Measurements from ENCODE around the gene RAPGEF4. TPM values are rescaled to one million over a fixed set of nuclear protein-coding genes. Genes with fewer than 3 reads are reported as not detected.

Gene RAPGEF4
- polyA plus RNA-seq, 2 donors: 1.7 to 3.1 TPM

GRCh38 chr2:173059971-173060461, 324.4 kb downstream of the RAPGEF4 start:
- 28 to 46% methylated on average over 5 of the region's 5 CpGs for WGBS, 2 donors

GRCh38 chr2:173062801-173063200, 327.2 kb downstream of the RAPGEF4 start:
- H3K4me1 ChIP-seq (ENCODE audit: control insufficient read depth in 2 of 2, insufficient read depth in 2 of 2, low read length in 1 of 2): no peaks in the 10 kb centered on the region
- H3K27ac ChIP-seq (ENCODE audit: low read depth in 2 of 2, low read length in 1 of 2): no peak overlapping the region
- WGBS, 2 donors: 65 to 69% methylated on average over 4 of the region's 4 CpGs
- H3K9me3 ChIP-seq (ENCODE audit: control insufficient read depth in 2 of 2, insufficient read depth in 1 of 2, low read depth in 1 of 2, low read length in 1 of 2): no peaks in the 10 kb centered on the region
- H3K36me3 ChIP-seq (ENCODE audit: control insufficient read depth in 2 of 2, insufficient read depth in 2 of 2, low read length in 1 of 2): no peaks in the 10 kb centered on the region
- H3K27me3 ChIP-seq (ENCODE audit: control insufficient read depth in 1 of 2, insufficient read depth in 2 of 2, low read length in 2 of 2): no peaks in the 10 kb centered on the region
- H3K4me3 ChIP-seq (ENCODE audit: low read depth in 1 of 2, low read length in 2 of 2): no peak overlapping the region

More at GRCh38 chr2:173059971-173060461, 324.4 kb downstream of the RAPGEF4 start:
- H3K36me3 ChIP-seq (ENCODE audit: control insufficient read depth in 2 of 2, insufficient read depth in 2 of 2, low read length in 1 of 2): no peaks in the 10 kb centered on the region
- no peaks in the 10 kb centered on the region for H3K4me1 ChIP-seq (ENCODE audit: control insufficient read depth in 2 of 2, insufficient read depth in 2 of 2, low read length in 1 of 2)
- H3K4me3 ChIP-seq (ENCODE audit: low read depth in 1 of 2, low read length in 2 of 2): no peak overlapping the region
- H3K9me3 ChIP-seq (ENCODE audit: control insufficient read depth in 2 of 2, insufficient read depth in 1 of 2, low read depth in 1 of 2, low read length in 1 of 2): no peaks in the 10 kb centered on the region
- H3K27me3 ChIP-seq (ENCODE audit: control insufficient read depth in 1 of 2, insufficient read depth in 2 of 2, low read length in 2 of 2): peaks cover 0 to 5% of the 10 kb centered on the region in 2 donors
- no peak overlapping the region for H3K27ac ChIP-seq (ENCODE audit: low read depth in 2 of 2, low read length in 1 of 2)

GRCh38 chr2:173064151-173064805, 328.6 kb downstream of the RAPGEF4 start:
- WGBS, 2 donors: 51 to 58% methylated on average over 4 of the region's 4 CpGs
- Histone ChIP-seq H3K27ac (ENCODE audit: low read depth in 2 of 2, low read length in 1 of 2) (no peak overlapping the region), H3K4me1 (ENCODE audit: control insufficient read depth in 2 of 2, insufficient read depth in 2 of 2, low read length in 1 of 2) (no peaks in the 10 kb centered on the region), H3K9me3 (ENCODE audit: control insufficient read depth in 2 of 2, insufficient read depth in 1 of 2, low read depth in 1 of 2, low read length in 1 of 2) (no peaks in the 10 kb centered on the region), H3K36me3 (ENCODE audit: control insufficient read depth in 2 of 2, insufficient read depth in 2 of 2, low read length in 1 of 2) (no peaks in the 10 kb centered on the region), H3K4me3 (ENCODE audit: low read depth in 1 of 2, low read length in 2 of 2) (no peak overlapping the region), H3K27me3 (ENCODE audit: control insufficient read depth in 1 of 2, insufficient read depth in 2 of 2, low read length in 2 of 2) (no peaks in the 10 kb centered on the region)

DNA sequence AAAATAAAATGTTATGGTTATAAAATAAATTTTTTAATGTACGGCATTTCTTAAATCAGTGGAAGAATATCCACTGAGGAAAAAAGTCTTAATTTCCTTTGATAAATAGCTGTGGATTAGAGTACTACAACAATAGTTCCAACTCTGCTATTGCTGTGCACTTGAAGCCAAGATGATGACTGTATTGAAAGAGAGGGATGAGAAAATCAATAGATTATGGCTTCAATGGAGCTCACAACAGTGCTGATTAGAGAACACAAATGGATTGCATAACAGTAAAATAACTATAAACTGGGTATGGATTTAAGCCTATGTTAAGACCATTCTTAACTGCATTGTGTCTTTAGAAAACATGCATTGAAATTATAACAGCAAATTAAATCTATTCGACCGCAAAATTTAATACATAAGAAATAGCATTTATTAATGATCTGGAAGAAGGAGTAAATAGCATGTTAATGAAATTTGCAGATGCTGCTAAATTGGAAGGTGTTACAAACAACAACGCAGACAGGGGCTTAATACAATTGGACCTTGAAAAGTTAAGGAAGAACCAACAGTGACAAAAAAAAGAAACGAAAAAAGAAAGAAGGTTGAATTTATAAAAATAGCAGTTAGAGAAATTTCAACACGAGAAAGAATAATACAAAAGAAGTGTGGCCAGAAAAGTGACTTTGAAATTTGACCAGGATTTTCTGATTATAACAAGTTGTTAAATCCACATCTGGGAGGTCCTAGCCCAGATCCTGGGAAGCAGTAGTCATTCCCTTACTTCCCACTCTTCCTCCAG, 331.4 kb downstream of the RAPGEF4 start:
- Histone ChIP-seq H3K27me3 (ENCODE audit: control insufficient read depth in 1 of 2, insufficient read depth in 2 of 2, low read length in 2 of 2) (no peaks in the 10 kb centered on the region), H3K4me3 (ENCODE audit: low read depth in 1 of 2, low read length in 2 of 2) (no peak overlapping the region), H3K36me3 (ENCODE audit: control insufficient read depth in 2 of 2, insufficient read depth in 2 of 2, low read length in 1 of 2) (no peaks in the 10 kb centered on the region), H3K4me1 (ENCODE audit: control insufficient read depth in 2 of 2, insufficient read depth in 2 of 2, low read length in 1 of 2) (no peaks in the 10 kb centered on the region), H3K9me3 (ENCODE audit: control insufficient read depth in 2 of 2, insufficient read depth in 1 of 2, low read depth in 1 of 2, low read length in 1 of 2) (no peaks in the 10 kb centered on the region), H3K27ac (ENCODE audit: low read depth in 2 of 2, low read length in 1 of 2) (no peak overlapping the region)
- 85 to 91% methylated on average over 6 of the region's 6 CpGs for WGBS, 2 donors

GRCh38 chr2:173075056-173075780, 339.6 kb downstream of the RAPGEF4 start:
- WGBS, 2 donors: 6 to 9% methylated on average over 25 of the region's 25 CpGs
- Histone ChIP-seq H3K36me3 (ENCODE audit: control insufficient read depth in 2 of 2, insufficient read depth in 2 of 2, low read length in 1 of 2) (no peaks in the 10 kb centered on the region), H3K27ac (ENCODE audit: low read depth in 2 of 2, low read length in 1 of 2) (peak overlapping the region; percentile 89 to 92), H3K4me1 (ENCODE audit: control insufficient read depth in 2 of 2, insufficient read depth in 2 of 2, low read length in 1 of 2) (no peaks in the 10 kb centered on the region), H3K4me3 (ENCODE audit: low read depth in 1 of 2, low read length in 2 of 2) (peak overlapping the region; percentile 78 to 87), H3K9me3 (ENCODE audit: control insufficient read depth in 2 of 2, insufficient read depth in 1 of 2, low read depth in 1 of 2, low read length in 1 of 2) (no peaks in the 10 kb centered on the region), H3K27me3 (ENCODE audit: control insufficient read depth in 1 of 2, insufficient read depth in 2 of 2, low read length in 2 of 2) (no peaks in the 10 kb centered on the region)

DNA sequence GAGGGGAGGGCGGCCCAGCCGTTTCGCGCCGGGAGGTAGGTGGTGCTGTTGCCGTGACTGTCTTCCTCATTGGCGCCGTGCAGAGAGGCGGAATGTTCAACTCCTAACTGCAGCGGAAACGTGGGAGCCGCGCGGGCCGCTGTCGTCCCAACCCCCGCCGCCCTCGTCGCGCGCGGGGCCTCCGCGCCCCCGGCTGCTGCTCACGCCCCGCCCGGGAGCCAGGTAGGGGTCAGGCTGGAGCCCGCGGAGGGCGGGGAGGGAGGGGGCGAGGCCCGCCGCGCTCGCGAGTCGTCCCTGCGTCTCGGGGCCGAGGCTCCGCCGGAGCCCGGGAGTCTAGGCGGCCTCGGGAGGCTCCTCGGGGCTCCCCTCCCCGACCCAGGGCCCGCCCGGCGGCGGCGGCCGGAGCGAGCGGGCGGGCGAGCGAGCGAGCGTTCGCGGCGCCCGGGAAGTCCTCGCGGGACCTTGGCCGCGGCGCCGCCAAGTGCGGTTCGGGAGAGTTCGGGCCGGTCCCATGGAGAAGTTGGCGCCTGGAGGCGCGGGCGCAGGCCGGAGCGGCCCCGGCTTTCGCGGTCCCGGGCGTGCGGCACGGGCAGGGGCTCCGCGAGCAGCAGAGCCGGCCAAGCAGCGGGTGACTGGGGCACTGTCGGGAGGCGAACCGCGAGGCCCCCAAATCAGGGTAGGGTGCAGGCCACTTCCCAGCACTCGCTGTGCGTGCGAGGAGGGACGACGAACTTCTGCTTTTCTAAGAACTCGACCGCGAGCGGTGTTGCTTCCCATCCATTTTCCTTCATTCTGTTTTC, 340.3 kb downstream of the RAPGEF4 start, which contains the start of gene MAP3K20:
Gene MAP3K20, plus strand, starts transcription at position 66 of the 800 bp plus-strand sequence. CDS start 15,186 bp downstream, outside the sequence.
- 0 to 1% methylated on average over 83 to 106 of the region's 106 CpGs for WGBS, 2 donors
- no peaks in the 10 kb centered on the region for H3K27me3 ChIP-seq (ENCODE audit: control insufficient read depth in 1 of 2, insufficient read depth in 2 of 2, low read length in 2 of 2)
- no peaks in the 10 kb centered on the region for H3K9me3 ChIP-seq (ENCODE audit: control insufficient read depth in 2 of 2, insufficient read depth in 1 of 2, low read depth in 1 of 2, low read length in 1 of 2)
- H3K4me1 ChIP-seq (ENCODE audit: control insufficient read depth in 2 of 2, insufficient read depth in 2 of 2, low read length in 1 of 2): no peaks in the 10 kb centered on the region
- H3K36me3 ChIP-seq (ENCODE audit: control insufficient read depth in 2 of 2, insufficient read depth in 2 of 2, low read length in 1 of 2): no peaks in the 10 kb centered on the region
- H3K27ac ChIP-seq (ENCODE audit: low read depth in 2 of 2, low read length in 1 of 2): peak within 1 kb of the TSS; percentile 89 to 92
- H3K4me3 ChIP-seq (ENCODE audit: low read depth in 1 of 2, low read length in 2 of 2): peak within 1 kb of the TSS; percentile 78 to 87

- H3K4me3 ChIP-seq (ENCODE audit: low read depth in 1 of 2, low read length in 2 of 2): peak overlapping the region; percentile 78 to 87
- H3K36me3 ChIP-seq (ENCODE audit: control insufficient read depth in 2 of 2, insufficient read depth in 2 of 2, low read length in 1 of 2): no peaks in the 10 kb centered on the region
- no peaks in the 10 kb centered on the region for H3K9me3 ChIP-seq (ENCODE audit: control insufficient read depth in 2 of 2, insufficient read depth in 1 of 2, low read depth in 1 of 2, low read length in 1 of 2)
- peak overlapping the region; percentile 89 to 92 for H3K27ac ChIP-seq (ENCODE audit: low read depth in 2 of 2, low read length in 1 of 2)
- H3K4me1 ChIP-seq (ENCODE audit: control insufficient read depth in 2 of 2, insufficient read depth in 2 of 2, low read length in 1 of 2): no peaks in the 10 kb centered on the region
- H3K27me3 ChIP-seq (ENCODE audit: control insufficient read depth in 1 of 2, insufficient read depth in 2 of 2, low read length in 2 of 2): no peaks in the 10 kb centered on the region
- 6% methylated on average over 27 of the region's 27 CpGs for WGBS, 2 donors
These were observed 341.1 kb downstream of the RAPGEF4 start for GRCh38 chr2:173076581-173077345.

DNA sequence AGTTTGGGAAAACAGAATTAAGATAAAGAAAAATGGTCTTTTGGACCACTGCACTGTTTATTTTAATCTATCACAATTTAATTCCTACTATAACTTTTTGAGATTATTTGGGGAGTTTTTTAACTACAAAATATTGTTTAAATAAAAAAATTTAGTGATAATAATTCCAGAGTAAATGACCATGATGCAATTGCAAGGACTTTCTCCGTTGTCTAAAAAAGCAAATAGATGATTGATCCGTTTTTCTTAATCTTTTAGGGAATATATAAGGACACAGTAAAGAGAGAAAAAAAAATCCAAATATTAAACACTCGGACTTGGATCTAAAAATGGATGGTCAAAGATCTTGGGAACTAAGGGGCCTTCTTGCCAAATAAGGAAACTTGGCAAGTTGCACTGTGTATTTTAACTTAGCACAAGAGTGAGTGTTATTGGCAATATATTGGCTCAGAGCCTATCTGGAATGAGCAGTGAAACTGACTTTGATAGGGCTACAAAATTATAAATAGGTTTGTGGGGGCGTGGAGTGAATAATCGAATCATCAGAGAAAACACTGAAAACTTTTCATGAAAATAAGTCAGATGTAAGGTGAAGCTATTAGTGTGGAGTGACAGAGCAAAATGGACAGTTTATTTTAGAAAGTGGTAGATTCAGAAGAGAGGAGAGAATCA, 342.0 kb downstream of the RAPGEF4 start:
- H3K4me1 ChIP-seq (ENCODE audit: control insufficient read depth in 2 of 2, insufficient read depth in 2 of 2, low read length in 1 of 2): no peaks in the 10 kb centered on the region
- no peak overlapping the region for H3K4me3 ChIP-seq (ENCODE audit: low read depth in 1 of 2, low read length in 2 of 2)
- whole genome bisulfite sequencing, 2 donors: 50 to 64% methylated on average over 5 of the region's 5 CpGs
- H3K27ac ChIP-seq (ENCODE audit: low read depth in 2 of 2, low read length in 1 of 2): no peak overlapping the region
- H3K27me3 ChIP-seq (ENCODE audit: control insufficient read depth in 1 of 2, insufficient read depth in 2 of 2, low read length in 2 of 2): no peaks in the 10 kb centered on the region
- no peaks in the 10 kb centered on the region for H3K9me3 ChIP-seq (ENCODE audit: control insufficient read depth in 2 of 2, insufficient read depth in 1 of 2, low read depth in 1 of 2, low read length in 1 of 2)
- H3K36me3 ChIP-seq (ENCODE audit: control insufficient read depth in 2 of 2, insufficient read depth in 2 of 2, low read length in 1 of 2): no peaks in the 10 kb centered on the region

Measured in esophagus (tissue), 2 donors.